Measurements from ENCODE around the gene MRC2.

The MRC2 gene

GRCh38 chr17:62644487-62645173 is 17.2 kb downstream of the MRC2 start:
- TF ChIP-seq FOXM1 (IDR thresholded peaks at IDR 0.05; ENCODE audit: borderline replicate concordance) (no peak), PKNOX1 (IDR thresholded peaks at IDR 0.05) (peak; percentile 73), L3MBTL2 (conservative IDR thresholded peaks at IDR 0.05) (peak; percentile 77)
- POLR2A ChIA-PET: no interaction called here
- CTCF ChIA-PET: no interaction called here
- peak; percentile 64 for DNase-seq (ENCODE audit: extremely low spot score)

- ChIA-PET POLR2A (no interaction called here), CTCF (no interaction called here)
- TF ChIP-seq FOXA1 (IDR thresholded peaks at IDR 0.05) (no peak), TARDBP (IDR thresholded peaks at IDR 0.05) (no peak), FOXM1 (IDR thresholded peaks at IDR 0.05; ENCODE audit: borderline replicate concordance) (no peak), PKNOX1 (IDR thresholded peaks at IDR 0.05) (no peak), CTBP1 (IDR thresholded peaks at IDR 0.05; ENCODE audit: borderline replicate concordance) (no peak), SUZ12 (IDR thresholded peaks at IDR 0.05) (no peak), LEF1 (IDR thresholded peaks at IDR 0.05; ENCODE audit: borderline replicate concordance) (no peak)
- DNase-seq (ENCODE audit: extremely low spot score): no peak
Observed at GRCh38 chr17:62648251-62648955, 20.9 kb downstream of the MRC2 start.

- POLR2A ChIA-PET: no interaction called here
- no peak for DNase-seq (ENCODE audit: extremely low spot score)
- CTCF ChIA-PET: no interaction called here
- TF ChIP-seq NFRKB (IDR thresholded peaks at IDR 0.05) (no peak), SUZ12 (IDR thresholded peaks at IDR 0.05) (no peak), L3MBTL2 (conservative IDR thresholded peaks at IDR 0.05) (no peak), HDGF (IDR thresholded peaks at IDR 0.05; ENCODE audit: borderline replicate concordance) (no peak), SP1 (IDR thresholded peaks at IDR 0.05) (no peak)
Observed at GRCh38 chr17:62648956-62649294, 21.5 kb downstream of the MRC2 start.

- ChIA-PET POLR2A (no interaction called here), CTCF (no interaction called here)
- no peak for TF ChIP-seq HDGF (IDR thresholded peaks at IDR 0.05; ENCODE audit: borderline replicate concordance)
- TF ChIP-seq BHLHE40 (IDR thresholded peaks at IDR 0.05; ENCODE audit: borderline replicate concordance): no peak
- no peak for TF ChIP-seq NFRKB (IDR thresholded peaks at IDR 0.05)
- peak; percentile 38; the same call in 1 of the 2 replicates for TF ChIP-seq PKNOX1 (IDR thresholded peaks at IDR 0.05)
- TF ChIP-seq L3MBTL2 (conservative IDR thresholded peaks at IDR 0.05): no peak
- no peak for TF ChIP-seq SP1 (IDR thresholded peaks at IDR 0.05)
- no peak for TF ChIP-seq SUZ12 (IDR thresholded peaks at IDR 0.05)
- DNase-seq (ENCODE audit: extremely low spot score): no peak
Observed at GRCh38 chr17:62649570-62649969, 22.1 kb downstream of the MRC2 start.

- CTCF ChIA-PET: no interaction called here
- POLR2A ChIA-PET: no interaction called here
- DNase-seq (ENCODE audit: extremely low spot score): no peak
Observed at GRCh38 chr17:62650587-62650986, 23.1 kb downstream of the MRC2 start.

More at GRCh38 chr17:62650587-62650986, 23.1 kb downstream of the MRC2 start:
- TF ChIP-seq FOXM1 (IDR thresholded peaks at IDR 0.05; ENCODE audit: borderline replicate concordance): no peak
- TF ChIP-seq FOXA1 (IDR thresholded peaks at IDR 0.05): no peak
- TF ChIP-seq ARNT (IDR thresholded peaks at IDR 0.05): no peak
- no peak for TF ChIP-seq BHLHE40 (IDR thresholded peaks at IDR 0.05; ENCODE audit: borderline replicate concordance)
- no peak for TF ChIP-seq CTBP1 (IDR thresholded peaks at IDR 0.05; ENCODE audit: borderline replicate concordance)
- TF ChIP-seq SUZ12 (IDR thresholded peaks at IDR 0.05): no peak
- no peak for TF ChIP-seq NFRKB (IDR thresholded peaks at IDR 0.05)
- no peak for TF ChIP-seq FOXK2 (IDR thresholded peaks at IDR 0.05)
- no peak for TF ChIP-seq PKNOX1 (IDR thresholded peaks at IDR 0.05)
- no peak for TF ChIP-seq HDGF (IDR thresholded peaks at IDR 0.05; ENCODE audit: borderline replicate concordance)
- TF ChIP-seq LEF1 (IDR thresholded peaks at IDR 0.05; ENCODE audit: borderline replicate concordance): no peak
- TF ChIP-seq TARDBP (IDR thresholded peaks at IDR 0.05): no peak
- no peak for TF ChIP-seq L3MBTL2 (conservative IDR thresholded peaks at IDR 0.05)
- TF ChIP-seq ZNF384 (IDR thresholded peaks at IDR 0.05): no peak
- no peak for TF ChIP-seq SP1 (IDR thresholded peaks at IDR 0.05)
- TF ChIP-seq ELF4 (IDR thresholded peaks at IDR 0.05): no peak

All from HEK293T (cell line).